HG02870 (cell line): Measurements from ENCODE around the gene MLLT1.

Source experiments
- ATAC-seq: cut with Tn5 transposase; IDR thresholded peaks from one replicate; pipeline ENCODE4 v1.9.1; 2021; ENCODE audit warnings: mild to moderate bottlenecking, moderate library complexity; ENCODE audit not compliant: unreplicated experiment

Gene MLLT1

DNA sequence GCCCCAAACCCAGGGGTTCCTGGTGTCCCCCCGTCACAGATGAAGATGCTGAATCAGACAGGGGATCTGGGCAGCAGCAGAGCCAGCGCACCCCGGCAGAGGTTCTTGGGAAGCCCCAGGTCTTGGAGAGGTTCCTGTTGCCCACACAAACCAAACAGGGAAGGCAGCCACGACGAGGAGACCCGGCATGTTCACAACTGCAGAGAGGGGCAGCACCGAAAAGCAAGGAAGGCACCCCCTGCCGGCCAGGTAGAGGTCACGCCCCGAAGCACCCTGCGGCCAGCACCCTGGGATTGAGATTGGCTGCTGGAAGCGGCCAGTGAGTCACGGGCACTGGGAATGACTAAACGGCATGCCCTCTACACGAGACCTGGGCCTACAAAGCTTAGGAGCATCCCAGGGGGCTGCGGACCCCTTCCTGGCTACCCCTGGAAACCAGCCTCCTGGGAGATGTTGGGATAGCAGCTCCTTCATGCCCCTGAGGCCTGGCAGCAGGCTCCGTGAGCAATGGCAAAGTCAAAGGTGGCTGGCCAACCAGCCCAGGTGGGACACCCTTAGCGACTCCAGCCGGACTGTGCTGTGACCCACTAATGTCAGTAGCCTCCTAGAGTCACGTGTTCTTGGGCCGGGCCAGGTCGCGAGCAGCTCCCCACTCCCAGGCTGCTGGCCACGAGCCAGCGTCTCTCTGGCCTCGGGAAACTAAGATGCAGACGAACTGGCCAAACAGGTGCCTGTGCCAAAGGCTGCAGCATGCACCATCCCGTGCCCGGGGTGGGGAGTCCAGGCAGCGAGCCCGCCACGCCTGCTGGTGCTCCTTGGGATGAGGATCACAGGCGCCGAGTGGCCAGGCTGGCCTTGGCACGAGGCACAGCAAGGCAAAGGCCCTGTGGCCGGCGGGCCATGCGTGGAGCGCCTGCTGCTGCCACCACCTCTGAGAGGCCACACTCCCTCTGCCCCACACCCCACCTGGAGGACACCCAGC, 43.2 kb downstream of the MLLT1 start:
- ATAC-seq: no peak

- no peak for ATAC-seq
Measured at GRCh38 chr19:6235031-6235951, 44.5 kb downstream of the MLLT1 start.

DNA sequence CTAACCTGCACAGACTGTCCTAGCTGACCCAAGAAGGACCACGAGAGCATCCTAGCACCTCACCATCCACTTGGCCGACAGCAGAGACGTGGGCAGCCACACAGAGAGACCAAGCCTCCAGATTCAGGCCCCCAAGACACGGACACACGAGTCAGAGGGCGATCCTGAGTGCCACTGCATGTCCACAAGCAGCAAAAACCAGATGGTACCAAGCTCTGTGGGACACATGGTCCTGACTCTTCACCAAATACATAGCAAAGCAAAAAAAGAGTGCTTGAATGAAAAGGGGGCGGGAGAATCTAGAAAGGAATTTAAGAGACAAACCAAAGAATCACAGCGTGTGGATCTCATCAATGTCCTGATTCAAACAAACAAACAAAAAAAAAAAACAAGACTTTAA, 45.2 kb downstream of the MLLT1 start:
- ATAC-seq: no peak

- no peak for ATAC-seq
Measured at GRCh38 chr19:6233827-6234511, 45.8 kb downstream of the MLLT1 start.

DNA sequence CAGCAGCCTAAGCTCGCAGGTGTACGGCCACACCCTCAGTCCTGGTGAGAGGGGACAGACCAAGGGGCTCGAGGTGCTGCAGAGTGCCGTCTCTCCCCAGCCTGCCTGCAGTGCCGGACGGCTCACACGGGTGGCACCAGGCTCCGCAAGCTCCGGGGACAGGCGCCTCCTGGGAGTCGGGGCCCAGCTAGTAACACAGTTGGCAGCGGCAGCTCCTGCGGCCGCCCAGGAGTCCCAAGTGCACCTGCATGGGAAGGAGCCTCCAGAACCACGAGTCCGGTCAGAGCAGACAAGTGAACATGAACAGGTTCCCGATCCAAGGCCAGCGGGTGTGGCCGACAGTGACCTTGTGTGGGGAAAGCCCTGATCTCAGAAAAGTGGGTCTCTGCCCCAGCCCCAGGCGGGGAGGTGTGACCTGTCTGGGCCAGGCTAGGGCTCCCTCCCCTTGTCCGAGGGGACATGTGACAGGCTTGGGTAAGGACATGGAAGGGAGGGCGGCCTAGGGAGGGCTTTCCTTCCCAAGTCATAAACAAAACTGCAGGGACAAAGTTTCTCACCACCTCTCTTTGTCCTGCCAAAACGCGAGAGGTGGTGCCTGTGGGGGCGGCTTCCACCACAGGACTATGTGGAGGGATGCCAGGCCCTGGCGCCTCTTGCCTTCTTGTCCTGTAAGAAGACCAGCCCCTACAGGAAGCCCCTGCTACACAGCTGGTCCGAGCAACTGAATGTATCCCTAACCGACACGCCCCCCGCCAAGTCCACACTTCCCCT, 46.5 kb downstream of the MLLT1 start:
- ATAC-seq: no peak

DNA sequence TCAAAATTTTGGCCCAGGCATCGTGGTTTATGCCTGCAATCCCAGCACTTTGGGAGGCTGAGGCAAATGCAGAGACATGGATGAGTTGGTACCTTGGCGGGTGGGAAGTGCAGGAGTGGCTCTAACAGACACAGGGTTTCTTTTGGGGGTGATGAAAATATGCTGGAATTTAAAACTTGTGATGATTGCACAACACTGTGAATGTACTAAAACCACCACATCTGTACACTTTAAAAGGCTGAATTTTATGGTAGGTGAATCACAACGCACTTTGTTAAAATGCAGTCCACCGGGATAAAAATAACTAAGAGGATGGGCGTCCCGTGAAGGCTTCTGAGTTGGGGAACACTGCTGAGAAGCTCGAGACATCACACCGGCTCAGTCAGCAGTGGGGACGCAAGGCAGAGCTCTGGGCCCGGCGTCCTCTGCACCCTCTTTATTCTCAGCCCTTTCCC, 47.1 kb downstream of the MLLT1 start:
- no peak for ATAC-seq

DNA sequence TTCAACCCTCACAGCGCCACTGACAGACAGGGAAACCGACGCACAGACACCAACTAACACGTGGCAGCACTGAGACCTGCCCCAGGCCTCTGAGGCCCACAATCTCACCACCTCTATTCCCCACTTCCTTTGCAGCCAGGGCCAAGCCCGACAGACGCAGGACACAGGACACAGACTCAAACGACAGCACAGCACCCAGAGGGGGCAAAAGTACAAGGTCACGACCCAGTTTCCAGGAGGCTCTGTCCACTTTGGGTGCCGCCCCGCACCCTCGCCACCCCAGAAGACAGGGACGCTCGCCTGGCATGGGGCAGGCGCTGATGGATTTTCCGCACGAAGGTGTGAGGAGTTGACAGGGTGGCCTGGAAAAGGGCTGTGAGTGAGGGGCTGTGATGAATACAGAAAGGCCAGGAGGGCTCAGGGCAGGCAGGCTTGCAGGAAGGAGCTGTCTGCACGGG, 48.8 kb downstream of the MLLT1 start:
- no peak for ATAC-seq

- ATAC-seq: no peak
Measured at GRCh38 chr19:6229951-6230712, 49.6 kb downstream of the MLLT1 start.

DNA sequence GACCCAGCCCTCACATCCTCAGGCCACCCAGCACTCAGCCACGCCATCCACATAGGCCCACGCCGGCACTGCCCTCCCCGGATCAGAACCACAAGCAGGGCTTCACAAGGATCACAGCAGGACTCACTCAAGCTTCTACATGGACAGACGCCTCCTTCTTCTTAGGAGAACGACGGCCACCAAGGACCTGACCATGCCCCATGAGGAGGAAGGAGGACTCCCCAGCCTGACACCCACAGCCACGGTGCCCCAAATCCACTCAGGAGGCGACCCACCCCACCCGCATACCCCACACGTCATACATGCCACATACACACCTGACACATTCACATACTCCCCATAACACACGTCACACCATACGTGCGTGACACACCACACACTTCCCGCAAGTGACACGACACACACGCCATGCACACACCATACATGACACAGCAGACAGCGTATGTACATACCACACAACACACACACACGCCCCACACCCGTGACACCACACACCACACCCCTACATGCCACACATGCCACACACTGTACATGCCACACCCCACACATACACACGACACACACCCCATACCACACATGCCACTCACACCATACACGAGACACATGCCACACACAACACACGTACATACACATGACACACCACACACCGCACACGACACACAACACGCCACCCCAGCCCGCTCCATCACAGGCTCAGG, 50.4 kb downstream of the MLLT1 start:
- ATAC-seq: no peak

DNA sequence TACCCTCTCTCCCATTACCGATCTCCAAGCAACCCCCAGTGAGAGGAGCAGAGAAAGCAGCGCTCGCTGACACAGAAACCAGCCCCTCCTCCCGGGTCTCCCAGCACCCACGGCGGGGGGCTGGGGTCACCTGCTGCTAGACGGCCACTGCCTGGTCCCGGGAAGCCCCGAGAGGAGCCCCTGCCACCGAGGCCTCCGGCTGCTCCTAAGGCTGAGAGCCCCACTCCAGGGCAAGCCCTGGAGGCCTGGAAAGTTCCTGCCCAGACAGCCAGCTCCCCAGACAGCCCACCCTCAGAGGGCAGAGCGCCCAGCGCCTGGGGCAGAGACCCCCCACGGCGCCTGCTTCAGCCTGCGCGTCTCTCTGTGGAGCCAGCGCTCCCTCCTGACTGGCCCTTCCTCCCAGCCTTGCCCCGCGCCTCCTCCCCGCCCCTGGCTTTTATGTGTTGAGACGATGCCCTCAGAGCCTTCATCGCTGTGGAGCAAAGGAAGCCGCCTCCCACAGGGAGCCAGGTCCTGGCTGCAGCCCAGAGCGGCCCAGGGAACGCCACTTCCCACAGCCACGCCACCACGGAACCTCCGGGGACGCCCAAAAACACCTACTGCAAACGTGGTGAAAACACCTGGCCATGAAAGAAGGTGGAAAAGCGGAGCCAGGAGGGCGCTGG, 51.1 kb downstream of the MLLT1 start:
- ATAC-seq: no peak

GRCh38 chr19:6227936-6228325, 51.8 kb downstream of the MLLT1 start:
- ATAC-seq: no peak

DNA sequence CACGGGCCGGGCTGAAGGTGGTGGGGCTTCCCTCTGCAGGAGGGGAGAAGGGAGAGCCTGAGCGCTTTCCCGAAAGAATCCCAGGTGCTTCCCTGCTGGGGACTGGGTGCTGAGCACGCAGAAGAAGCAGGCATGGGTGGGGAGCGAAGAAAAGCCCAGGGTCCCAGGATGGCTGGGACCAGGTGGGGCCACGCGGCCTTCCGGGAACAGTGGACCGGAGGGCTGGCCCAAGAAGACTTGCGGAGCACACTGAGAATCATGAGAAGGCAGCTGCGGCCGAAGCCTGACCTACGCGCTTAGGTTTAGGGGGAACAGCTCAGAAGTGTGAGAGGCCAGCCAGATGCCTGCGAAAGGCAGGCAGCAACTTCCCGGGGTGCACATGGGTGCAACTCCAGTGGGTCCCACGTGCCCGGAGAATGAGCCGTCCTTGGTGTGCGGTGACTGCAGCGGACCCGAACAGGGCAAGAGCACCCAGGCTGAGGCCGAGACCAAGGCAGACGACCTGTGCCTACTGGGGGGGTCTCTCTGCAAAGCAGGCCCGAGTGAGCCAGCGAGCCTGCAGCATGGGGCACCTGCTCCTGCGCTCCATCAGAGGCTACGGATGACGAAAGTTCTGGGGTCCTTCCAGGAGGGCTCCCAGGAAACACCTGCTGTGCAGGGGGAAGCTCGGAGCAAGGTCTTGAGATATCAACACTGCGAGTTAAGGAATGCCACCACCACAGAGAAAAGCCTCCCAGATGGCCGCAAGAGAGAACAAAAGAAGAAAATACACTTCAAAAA, 52.4 kb downstream of the MLLT1 start:
- no peak for ATAC-seq

GRCh38 chr19:6226444-6227155, 53.2 kb downstream of the MLLT1 start:
- ATAC-seq: no peak

DNA sequence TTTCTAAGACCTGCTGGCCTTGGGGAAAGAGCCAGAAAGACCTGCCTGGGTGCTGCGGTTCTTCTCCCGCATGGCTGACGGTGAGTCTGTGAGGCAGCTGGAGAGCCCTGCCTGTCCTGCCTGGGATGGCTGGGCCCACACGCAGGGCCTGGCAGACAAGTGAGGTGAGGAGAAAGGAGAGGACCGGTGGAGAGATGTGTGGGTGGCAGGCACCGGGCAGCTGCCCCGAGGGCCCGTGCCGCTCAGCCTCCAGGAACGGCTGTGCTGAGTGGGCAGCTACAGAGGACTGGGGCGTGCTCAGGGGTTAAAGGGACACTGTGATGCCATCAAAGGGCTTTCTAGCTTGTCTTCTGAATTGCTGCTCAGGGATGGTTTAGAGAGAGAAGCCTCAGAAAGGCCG, 53.8 kb downstream of the MLLT1 start:
- no peak for ATAC-seq

- no peak for ATAC-seq
Measured at GRCh38 chr19:6225232-6225865, 54.4 kb downstream of the MLLT1 start.

DNA sequence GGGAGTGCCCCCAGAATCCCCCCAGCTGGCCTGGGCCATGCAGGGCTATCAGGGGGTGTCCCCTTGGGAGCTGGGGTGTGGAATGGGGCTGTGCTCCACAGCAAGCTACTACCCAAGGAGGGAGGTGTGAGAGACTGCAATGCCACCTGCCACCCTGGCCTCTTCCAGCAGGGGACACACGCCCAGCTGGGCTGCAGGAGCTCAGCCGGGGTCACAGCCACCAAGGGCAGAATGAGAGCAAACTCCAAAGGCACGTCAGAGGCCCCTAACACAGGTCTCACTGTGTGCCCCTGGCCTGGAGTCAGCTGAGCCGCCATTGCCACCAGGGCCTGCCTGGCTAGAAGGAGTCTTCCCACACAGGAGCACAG, 55.5 kb downstream of the MLLT1 start:
- no peak for ATAC-seq
